GM19468 (cell line): ENCODE data around the gene EVL.
"Not testable (repeated sequence)": the region's sequence is repeated elsewhere in the genome, so short reads cannot be mapped to it uniquely, and the experiment has no call there.

Experiments used
- ATAC-seq: cut with Tn5 transposase; IDR thresholded peaks from one replicate; pipeline ENCODE4 v1.9.1; 2021; ENCODE audit warnings: mild to moderate bottlenecking, moderate library complexity, moderate number of reproducible peaks; ENCODE audit not compliant: unreplicated experiment; ENCODE audit errors: extremely low read depth

Gene EVL

GRCh38 chr14:100156776-100157175 lies 91.6 kb downstream of the EVL start:
- ATAC-seq: no peak

- not testable (repeated sequence) for ATAC-seq
Measured at GRCh38 chr14:100157548-100158232, 92.5 kb downstream of the EVL start.

DNA sequence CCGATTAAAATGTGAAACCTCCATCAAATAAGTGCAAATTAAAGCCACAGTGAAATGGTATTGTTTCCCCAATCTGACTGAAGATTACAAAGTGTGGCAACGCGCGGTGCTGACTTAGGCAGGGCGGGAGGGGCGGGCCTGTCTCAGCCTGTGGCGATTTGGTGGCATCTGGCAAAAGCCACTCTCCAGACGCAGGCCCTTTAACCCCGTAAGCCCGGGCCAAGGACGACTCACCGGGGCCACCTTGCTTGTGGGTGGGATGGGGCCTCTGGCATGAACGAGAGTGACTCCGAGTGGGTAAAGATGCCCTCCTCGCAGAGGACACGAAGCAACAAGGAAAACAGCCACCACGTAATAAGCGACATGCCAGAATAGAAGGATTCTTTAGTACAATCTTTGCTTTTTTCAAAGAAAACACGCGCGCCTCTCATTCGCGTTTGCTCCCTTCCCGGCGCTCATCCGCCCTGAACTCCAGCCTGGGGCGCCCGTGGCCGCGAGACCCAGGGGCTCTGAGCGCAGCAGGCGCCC lies 93.4 kb downstream of the EVL start:
- ATAC-seq: no peak

GRCh38 chr14:100159094-100159864 lies 94.1 kb downstream of the EVL start, which contains the start of gene DEGS2:
Gene DEGS2 (minus strand): TSS chr14:100159645. CDS start chr14:100159587, 58 bp downstream.
- peak; percentile 39 for ATAC-seq

- ATAC-seq: no peak
Measured at GRCh38 chr14:100159865-100160533, 94.8 kb downstream of the EVL start.

DNA sequence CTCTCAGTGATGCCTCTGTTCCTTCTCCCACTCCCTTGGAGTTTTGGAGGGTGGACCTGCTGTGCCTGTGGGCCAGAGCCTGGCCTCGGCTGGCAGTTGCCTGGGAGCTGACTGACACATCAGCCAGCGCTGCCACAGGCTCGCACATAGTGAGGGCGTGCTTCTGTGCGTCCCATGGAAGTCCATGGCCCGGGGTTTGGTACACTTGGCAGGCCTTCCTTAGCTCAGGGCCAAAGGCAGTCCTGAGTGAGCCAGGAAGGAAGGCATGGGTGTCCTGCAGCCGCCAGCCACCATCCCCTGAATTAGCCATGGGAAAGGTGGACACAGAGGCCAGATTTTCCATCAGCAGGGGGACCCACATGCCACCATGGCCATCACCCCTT lies 95.3 kb downstream of the EVL start:
- ATAC-seq: no peak

DNA sequence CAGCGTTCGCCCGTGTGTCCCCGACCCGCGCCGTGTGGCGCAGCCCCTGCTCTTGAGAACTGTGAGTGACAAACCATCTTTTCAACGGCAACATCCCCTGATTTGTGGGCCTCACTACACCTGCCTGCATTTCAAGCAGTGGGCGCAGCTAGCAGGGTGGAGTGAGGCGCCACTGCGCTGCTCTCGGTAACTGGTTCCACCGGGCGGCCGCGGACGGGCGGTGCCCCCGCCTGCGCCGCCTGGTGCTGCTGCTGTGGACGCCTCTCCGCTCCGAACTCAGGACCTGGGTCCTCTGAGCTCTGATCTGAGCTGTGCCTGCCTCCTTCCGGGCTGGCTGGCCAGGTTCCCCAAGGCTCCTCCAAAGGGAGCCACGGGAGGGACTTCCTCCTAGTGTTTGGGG lies 100.2 kb downstream of the EVL start:
- ATAC-seq: no peak

DNA sequence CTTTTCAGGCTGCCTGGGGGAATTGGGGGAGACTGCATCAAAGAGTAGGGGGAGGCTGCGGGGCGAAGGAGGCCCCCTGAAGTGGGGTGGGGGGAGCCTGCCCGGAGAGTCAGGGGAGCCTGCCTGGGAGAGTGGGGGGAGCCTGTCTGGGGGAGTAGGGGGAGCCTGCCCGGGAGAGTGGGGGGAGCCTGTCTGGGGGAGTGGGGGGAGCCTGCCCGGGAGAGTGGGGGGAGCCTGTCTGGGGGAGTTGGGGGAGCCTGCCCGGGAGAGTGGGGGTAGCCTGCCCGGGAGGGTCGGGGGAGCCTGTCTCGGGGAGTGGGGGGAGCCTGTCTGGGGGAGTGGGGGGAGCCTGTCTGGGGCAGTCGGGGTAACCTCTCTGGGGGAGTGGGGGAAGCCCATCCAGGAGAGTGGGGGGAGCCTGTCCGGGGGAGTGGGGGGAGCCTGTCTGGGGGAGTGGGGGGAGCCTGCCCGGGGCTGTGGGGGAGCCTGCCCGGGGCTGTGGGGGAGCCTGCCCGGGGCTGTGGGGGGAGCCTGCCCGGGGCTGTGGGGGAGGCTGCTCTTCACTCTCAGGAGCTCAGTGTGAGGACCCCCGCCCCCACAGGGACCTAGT lies 100.7 kb downstream of the EVL start:
- no peak for ATAC-seq

DNA sequence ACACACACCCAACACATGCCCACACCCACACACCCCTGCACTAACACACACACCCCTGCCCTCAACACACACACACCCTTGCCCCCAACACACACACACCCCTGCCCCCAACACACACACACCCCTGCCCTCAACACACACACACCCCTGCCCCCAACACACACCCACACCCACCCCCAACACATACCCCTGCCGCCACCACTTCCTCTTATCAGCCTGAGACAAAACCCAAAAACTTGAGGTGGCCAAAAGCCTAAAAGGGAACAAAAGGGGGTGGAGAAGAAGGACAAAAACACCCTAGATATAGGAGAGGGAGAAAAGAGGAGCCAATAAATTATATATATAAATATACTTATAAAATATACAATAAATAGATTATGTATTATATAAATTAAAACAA lies 103.3 kb downstream of the EVL start:
- ATAC-seq: no peak

DNA sequence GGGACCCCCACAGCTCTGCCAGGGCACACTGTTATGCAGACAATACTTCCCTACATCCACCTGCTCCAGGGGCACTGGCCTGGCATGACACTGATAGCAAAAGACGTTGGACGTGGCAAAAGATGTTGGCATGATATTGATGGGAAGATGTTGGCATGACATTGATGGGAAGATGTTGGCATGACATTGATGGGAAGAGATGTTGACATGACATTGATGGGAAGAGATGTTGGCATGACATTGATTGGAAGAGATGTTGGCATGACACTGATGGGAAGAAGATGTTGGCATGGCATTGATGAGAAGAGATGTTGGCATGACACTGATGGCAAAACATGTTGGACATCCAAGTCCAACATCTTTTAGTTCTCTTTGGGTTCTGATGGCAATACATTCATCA lies 105.7 kb downstream of the EVL start:
- no peak for ATAC-seq

GRCh38 chr14:100172811-100173210 lies 107.6 kb downstream of the EVL start:
- ATAC-seq: no peak

DNA sequence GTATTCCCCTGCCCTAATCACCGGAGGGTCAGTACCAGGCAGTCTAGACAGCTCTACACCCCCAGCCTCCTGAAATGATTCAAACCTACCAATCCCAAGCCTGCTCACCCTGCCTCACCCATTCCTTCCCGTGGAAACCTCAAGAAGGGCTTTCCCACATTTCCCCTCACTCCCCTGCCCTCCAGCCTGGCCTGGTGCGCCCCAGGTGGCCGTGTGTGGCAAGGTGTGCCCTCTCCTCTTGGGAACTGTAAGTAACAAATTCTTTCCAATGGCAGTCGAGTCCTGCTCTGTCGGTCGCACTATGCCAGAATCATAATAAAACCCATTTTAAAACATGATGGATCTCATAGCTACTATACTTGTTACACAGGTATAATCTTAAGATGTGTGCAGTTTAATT lies 108.1 kb downstream of the EVL start:
- ATAC-seq: no peak

- ATAC-seq: no peak
Measured at GRCh38 chr14:100176811-100177327, 111.6 kb downstream of the EVL start.

DNA sequence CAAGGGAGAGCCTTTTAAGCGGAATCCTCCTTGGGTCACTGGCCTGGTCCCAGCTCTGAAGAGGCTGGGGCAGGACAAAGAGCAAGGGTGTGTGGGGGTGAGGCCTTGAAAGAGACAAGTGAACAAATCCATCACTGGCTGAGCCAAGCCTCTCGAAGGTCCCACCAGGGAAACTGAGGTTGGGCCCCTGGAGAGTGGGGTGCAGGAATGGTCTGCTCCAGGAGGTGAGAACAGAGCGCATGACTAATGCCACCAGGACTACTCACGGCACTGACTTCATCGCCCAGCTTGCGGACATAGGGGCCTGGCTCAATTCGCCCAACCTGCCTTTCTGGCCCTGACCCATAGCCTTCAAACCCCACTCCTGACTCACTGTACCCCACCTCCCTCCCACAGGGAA lies 113.5 kb downstream of the EVL start:
- no peak for ATAC-seq

GRCh38 chr14:100180671-100181070 lies 115.4 kb downstream of the EVL start:
- not testable (repeated sequence) for ATAC-seq

DNA sequence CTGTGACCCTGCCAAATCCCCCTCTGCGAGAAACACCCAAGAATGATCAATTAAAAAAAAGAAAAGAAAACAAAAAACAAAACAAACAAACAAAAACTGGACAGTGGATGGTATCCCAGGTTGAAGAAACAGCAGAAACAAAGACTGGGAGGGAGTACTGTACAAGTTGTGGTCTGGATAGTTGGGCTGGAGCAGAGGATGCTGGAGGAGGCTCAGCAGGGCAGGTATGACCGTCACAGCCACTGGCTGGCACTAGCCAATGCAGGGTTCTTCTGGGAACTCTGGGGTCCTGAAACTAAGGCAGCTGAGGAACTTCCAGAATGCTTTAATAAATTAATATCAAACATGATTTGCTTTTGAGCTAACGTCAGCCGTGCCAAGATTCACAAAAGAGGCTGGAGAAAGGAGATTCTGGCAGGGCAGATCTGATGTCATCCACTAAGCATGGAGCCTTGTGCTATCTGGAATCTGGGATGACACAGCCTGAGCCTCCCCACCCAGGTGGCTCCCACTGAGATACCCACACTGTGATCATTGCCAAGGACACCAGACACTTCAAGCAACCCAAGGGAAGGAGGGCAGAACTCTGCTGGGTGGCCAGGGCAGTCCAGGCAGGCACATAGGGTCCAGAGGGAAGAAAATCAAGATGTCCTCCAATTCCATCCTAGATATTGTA lies 116.8 kb downstream of the EVL start:
- ATAC-seq: not testable (repeated sequence)

DNA sequence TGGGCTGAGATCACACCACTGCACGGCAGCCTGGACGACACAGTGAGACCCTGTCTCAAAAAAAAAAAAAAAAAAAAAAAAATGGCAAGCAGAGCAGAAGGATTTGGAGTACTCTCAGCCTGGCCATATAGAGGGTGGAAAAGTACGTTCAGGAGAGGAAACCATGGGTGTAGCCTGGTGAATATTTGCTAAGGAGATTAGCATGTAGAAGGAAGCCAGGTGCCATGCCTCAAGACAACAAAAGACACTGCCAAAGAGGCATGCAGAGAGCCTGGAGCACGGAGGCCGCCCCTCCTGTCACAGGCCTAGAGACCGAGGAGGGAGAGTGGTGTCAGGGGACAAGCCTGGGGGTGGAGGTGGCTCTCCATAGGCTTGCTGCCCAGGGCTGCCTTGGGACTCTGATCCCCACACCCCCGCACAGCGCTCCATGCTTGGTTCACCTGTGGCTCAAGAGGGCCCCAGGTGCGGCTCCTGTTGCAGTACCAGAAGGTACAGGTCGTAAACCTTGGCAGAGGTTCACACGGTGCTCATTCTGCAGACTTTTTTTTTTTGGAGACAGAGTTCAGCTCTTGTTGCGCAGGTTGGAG lies 122.1 kb downstream of the EVL start:
- ATAC-seq: no peak

DNA sequence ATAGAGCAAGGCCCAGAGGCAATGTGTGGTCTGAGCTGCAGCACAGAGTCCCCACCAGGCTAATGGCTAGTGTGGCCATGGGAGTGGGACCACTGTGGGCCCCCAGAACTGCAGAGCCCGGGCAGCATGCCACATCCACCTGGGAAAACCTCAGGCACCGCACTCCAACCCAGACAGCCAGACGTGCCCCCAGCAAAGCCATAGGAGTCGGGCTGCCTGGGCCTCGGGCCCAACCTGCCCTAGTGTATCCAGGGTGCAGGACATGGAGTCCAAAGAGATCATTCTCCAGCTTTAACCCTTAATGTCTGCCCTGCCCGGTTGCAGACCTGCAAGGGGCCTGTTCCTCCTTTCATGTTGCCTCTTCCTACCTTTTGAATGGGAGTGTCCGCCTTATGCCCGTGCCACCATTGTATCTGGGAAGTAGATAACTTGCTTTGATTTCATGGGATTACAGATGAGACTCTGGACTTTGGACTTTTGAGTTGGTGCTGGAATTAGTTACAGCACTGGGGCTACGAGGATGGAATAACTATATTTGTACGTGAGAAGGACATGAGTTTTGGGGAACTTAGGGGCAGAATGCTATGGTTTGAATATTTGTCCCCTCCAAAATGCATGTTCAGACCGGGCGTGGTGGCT lies 123.3 kb downstream of the EVL start:
- ATAC-seq: no peak

DNA sequence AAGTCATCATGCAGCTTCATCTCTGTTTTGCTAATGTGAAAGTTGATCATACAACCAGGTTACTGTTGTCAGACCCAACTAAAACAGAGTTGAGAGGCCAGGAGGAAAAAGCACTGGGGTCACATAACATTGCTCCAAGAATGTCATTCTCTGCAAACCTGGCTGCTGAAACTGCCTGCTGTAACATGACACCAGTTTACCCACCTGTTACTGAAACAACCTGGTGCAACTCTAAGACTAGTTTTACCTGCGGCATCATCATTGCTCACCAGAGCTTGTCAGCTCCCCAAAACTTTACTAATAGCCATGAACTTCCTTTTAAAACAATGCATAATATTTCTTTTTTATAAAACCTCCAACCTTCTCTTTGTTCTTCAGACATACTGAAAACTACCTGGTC lies 124.9 kb downstream of the EVL start:
- ATAC-seq: no peak
